Measurements from ENCODE around the gene RTCA.

DNA sequence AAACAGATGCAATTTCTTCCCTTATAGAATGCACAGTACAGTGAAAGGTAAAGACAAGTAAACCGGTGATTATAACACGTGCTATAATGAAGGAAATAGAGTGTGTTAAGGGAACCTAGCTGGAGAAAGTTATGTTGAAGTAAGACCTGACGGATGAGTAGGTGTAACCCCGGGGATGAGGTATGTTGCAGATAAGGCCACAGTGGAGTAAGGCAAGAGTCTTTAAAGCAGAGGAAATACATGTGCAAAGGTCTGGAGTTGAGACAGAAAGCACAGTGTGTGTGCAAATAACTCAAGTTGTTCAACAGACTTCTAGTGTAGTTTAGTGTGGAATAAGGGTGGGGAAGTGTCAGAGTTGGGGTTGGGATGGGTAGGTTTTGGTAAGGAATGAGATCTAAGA lies 19.3 kb upstream of the RTCA start:
- TF ChIP-seq ZNF70 (CRISPR knock-in tag; IDR thresholded peaks at IDR 0.05) (no peak), TOX (CRISPR knock-in tag; IDR thresholded peaks at IDR 0.05; ENCODE audit: borderline replicate concordance) (no peak), BACH2 (CRISPR knock-in tag; IDR thresholded peaks at IDR 0.05; ENCODE audit: borderline replicate concordance) (no peak), ZC3H10 (CRISPR knock-in tag; IDR thresholded peaks at IDR 0.05) (no peak), ARNTL (CRISPR knock-in tag; IDR thresholded peaks at IDR 0.05; ENCODE audit: borderline replicate concordance, low read depth) (no peak), ISL1 (CRISPR knock-in tag; IDR thresholded peaks at IDR 0.05) (no peak)
- TF ChIP-seq, protein P1, sequence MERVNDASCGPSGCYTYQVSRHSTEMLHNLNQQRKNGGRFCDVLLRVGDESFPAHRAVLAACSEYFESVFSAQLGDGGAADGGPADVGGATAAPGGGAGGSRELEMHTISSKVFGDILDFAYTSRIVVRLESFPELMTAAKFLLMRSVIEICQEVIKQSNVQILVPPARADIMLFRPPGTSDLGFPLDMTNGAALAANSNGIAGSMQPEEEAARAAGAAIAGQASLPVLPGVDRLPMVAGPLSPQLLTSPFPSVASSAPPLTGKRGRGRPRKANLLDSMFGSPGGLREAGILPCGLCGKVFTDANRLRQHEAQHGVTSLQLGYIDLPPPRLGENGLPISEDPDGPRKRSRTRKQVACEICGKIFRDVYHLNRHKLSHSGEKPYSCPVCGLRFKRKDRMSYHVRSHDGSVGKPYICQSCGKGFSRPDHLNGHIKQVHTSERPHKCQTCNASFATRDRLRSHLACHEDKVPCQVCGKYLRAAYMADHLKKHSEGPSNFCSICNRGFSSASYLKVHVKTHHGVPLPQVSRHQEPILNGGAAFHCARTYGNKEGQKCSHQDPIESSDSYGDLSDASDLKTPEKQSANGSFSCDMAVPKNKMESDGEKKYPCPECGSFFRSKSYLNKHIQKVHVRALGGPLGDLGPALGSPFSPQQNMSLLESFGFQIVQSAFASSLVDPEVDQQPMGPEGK (CRISPR knock-in tag; IDR thresholded peaks at IDR 0.05; ENCODE audit: borderline replicate concordance) = no peak
- TF ChIP-seq, protein P2, sequence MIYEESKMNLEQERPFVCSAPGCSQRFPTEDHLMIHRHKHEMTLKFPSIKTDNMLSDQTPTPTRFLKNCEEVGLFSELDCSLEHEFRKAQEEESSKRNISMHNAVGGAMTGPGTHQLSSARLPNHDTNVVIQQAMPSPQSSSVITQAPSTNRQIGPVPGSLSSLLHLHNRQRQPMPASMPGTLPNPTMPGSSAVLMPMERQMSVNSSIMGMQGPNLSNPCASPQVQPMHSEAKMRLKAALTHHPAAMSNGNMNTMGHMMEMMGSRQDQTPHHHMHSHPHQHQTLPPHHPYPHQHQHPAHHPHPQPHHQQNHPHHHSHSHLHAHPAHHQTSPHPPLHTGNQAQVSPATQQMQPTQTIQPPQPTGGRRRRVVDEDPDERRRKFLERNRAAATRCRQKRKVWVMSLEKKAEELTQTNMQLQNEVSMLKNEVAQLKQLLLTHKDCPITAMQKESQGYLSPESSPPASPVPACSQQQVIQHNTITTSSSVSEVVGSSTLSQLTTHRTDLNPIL (CRISPR knock-in tag; IDR thresholded peaks at IDR 0.05; ENCODE audit: low read depth) = no peak

All from SK-N-SH treated with all-trans-retinoic acid at 6 μM for 48 hours (cell line).